HepG2 (cell line): ENCODE results near the gene ECSCR. TPM values are rescaled to one million over a fixed set of nuclear protein-coding genes. Genes with fewer than 3 reads are reported as not detected.

ENCODE experiments used
- AKAP8 ChIP-seq: sonication (generic); formaldehyde crosslinking; IDR thresholded peaks from 2 replicates; pipeline ENCODE4 v1.5.1; 2020; ENCODE audit warnings: mild to moderate bottlenecking, missing genetic modification reagents
- BRD4 ChIP-seq: sonication (generic); formaldehyde crosslinking; IDR thresholded peaks from 2 replicates; pipeline ENCODE4 v1.4.0; 2020; ENCODE audit warnings: missing genetic modification reagents
- FOXK2 ChIP-seq: fragments of 450-650 bp; IDR thresholded peaks from 2 replicates; pipeline ENCODE4 v1.6.1; 2016
- GABPA ChIP-seq, 2 experiments: IDR thresholded peaks; 2 replicates each; pipeline ENCODE4 v1.6.1; 2011 to 2016; ENCODE audit warnings: low read depth in 2 of 2, low read length in 1 of 2, missing biosample characterization in 1 of 2, missing genetic modification characterization in 1 of 2
- HOXA3 ChIP-seq: sonication (generic); formaldehyde crosslinking; IDR thresholded peaks from 2 replicates; pipeline ENCODE4 v1.5.0; 2020; ENCODE audit warnings: missing genetic modification reagents
- HOXD1 ChIP-seq: sonication (generic); formaldehyde crosslinking; IDR thresholded peaks from 2 replicates; pipeline ENCODE4 v1.5.0; 2020; ENCODE audit warnings: missing genetic modification reagents
- MAZ ChIP-seq, 2 experiments: sonication (generic) in 1 of 2; formaldehyde crosslinking in 1 of 2; IDR thresholded peaks; 2 replicates each; pipeline versions ENCODE4 v1.5.0 to v1.6.1; 2012 to 2020; ENCODE audit warnings: low read depth in 2 of 2, mild to moderate bottlenecking in 2 of 2, borderline replicate concordance in 1 of 2, improper control_type of control experiment in 1 of 2, low read length in 1 of 2, missing genetic modification reagents in 1 of 2, moderate library complexity in 1 of 2
- MEIS1 ChIP-seq: sonication (generic); formaldehyde crosslinking; IDR thresholded peaks from 2 replicates; pipeline ENCODE4 v1.9.0; 2021; ENCODE audit warnings: mild to moderate bottlenecking, missing genetic modification reagents, moderate library complexity, borderline replicate concordance
- MIXL1 ChIP-seq: IDR thresholded peaks from 2 replicates; pipeline ENCODE4 v1.6.1; 2016
- NFE2L2 ChIP-seq: fragments of 150-350 bp; IDR thresholded peaks from 2 replicates; pipeline ENCODE4 v1.6.1; 2014; ENCODE audit warnings: low read length
- NR3C1 ChIP-seq: sonication (generic); formaldehyde crosslinking; IDR thresholded peaks from 2 replicates; pipeline ENCODE4 v1.4.0; 2020; ENCODE audit warnings: missing genetic modification reagents
- SAP130 ChIP-seq: IDR thresholded peaks from 2 replicates; pipeline ENCODE4 v1.6.1; 2016; ENCODE audit warnings: low read depth
- SOX5 ChIP-seq: IDR thresholded peaks from 2 replicates; pipeline ENCODE4 v1.6.1; 2016; ENCODE audit warnings: borderline replicate concordance
- SRSF4 ChIP-seq: fragments of 200-400 bp; formaldehyde crosslinking; IDR thresholded peaks from one replicate; pipeline ENCODE4 v1.6.1; 2018; ENCODE audit warnings: mild to moderate bottlenecking, low read depth, low read length, moderate library complexity; ENCODE audit not compliant: poor library complexity, severe bottlenecking
- TBX2 ChIP-seq: sonication (generic); formaldehyde crosslinking; IDR thresholded peaks from 2 replicates; pipeline ENCODE4 v1.5.0; 2020; ENCODE audit warnings: missing genetic modification reagents, mild to moderate bottlenecking, borderline replicate concordance
- TSC22D2 ChIP-seq: sonication (generic); formaldehyde crosslinking; IDR thresholded peaks from 2 replicates; pipeline ENCODE4 v1.5.1; 2020; ENCODE audit warnings: missing genetic modification reagents, mild to moderate bottlenecking, borderline replicate concordance
- ZFP36 ChIP-seq: fragments of 150-350 bp; IDR thresholded peaks from 2 replicates; pipeline ENCODE4 v1.6.1; 2018; ENCODE audit warnings: borderline replicate concordance, low read length, low read depth; ENCODE audit not compliant: partially characterized antibody
- ZFP37 ChIP-seq: sonication (generic); formaldehyde crosslinking; IDR thresholded peaks from 2 replicates; pipeline ENCODE4 v1.4.0; 2020; ENCODE audit warnings: missing genetic modification reagents, borderline replicate concordance
- ZFP90 ChIP-seq: sonication (generic); formaldehyde crosslinking; IDR thresholded peaks from 2 replicates; pipeline ENCODE4 v1.8.0; 2022; ENCODE audit warnings: missing genetic modification reagents, mild to moderate bottlenecking, inconsistent platforms, borderline replicate concordance
- ZNF691 ChIP-seq: sonication (generic); formaldehyde crosslinking; IDR thresholded peaks from 2 replicates; pipeline ENCODE4 v1.4.0; 2020; ENCODE audit warnings: missing genetic modification reagents, low read depth, mild to moderate bottlenecking, borderline replicate concordance
- ZNF740 ChIP-seq: sonication (generic); formaldehyde crosslinking; IDR thresholded peaks from 2 replicates; pipeline ENCODE4 v1.4.0; 2020; ENCODE audit warnings: missing genetic modification reagents
- ZNF891 ChIP-seq: sonication (generic); formaldehyde crosslinking; IDR thresholded peaks from 2 replicates; pipeline ENCODE4 v1.5.0; 2020; ENCODE audit warnings: mild to moderate bottlenecking, missing genetic modification reagents
- ZSCAN9 ChIP-seq: IDR thresholded peaks from 2 replicates; pipeline ENCODE4 v1.6.1; 2016; ENCODE audit warnings: borderline replicate concordance
- polyA plus RNA-seq, 8 experiments: library from polyadenylated mRNA; depleted of rRNA in 3 of 8; stranded (reverse) in 7 of 8; unstranded in 1 of 8; fragments of >200 nt; fragmentation: Illumina TruSeq in 4 of 8; extraction: Trizol in 4 of 8; gene quantifications; 2 replicates each; pipeline versions ENCODE4 v1.2.1 to v1.2.3, GENCODE V29; 2011 to 2016; ENCODE audit warnings: low read depth in 4 of 8, missing spikeins in 1 of 8, mixed read lengths in 1 of 8; ENCODE audit not compliant: insufficient read depth in 1 of 8
- total RNA-seq, 5 experiments: library from RNA; depleted of rRNA; stranded (reverse); fragments of >200 nt; fragmentation: Illumina TruSeq; extraction: Trizol; gene quantifications; 2 replicates each; pipeline ENCODE4 v1.2.3, GENCODE V29; 2016; ENCODE audit warnings: low read depth in 1 of 5
- TF ChIP-seq, protein P1 (sequence below): sonication (generic); formaldehyde crosslinking; IDR thresholded peaks from 2 replicates; pipeline ENCODE4 v1.5.0; 2020; ENCODE audit warnings: missing genetic modification reagents
- TF ChIP-seq, protein P2 (sequence below): sonication (generic); formaldehyde crosslinking; IDR thresholded peaks from 2 replicates; pipeline ENCODE4 v1.8.1; 2022; ENCODE audit warnings: low read depth, mild to moderate bottlenecking, missing genetic modification reagents

The ECSCR gene
- total and polyA plus RNA-seq, 2 of the 13 experiments (the other 11 are each of a cell fraction or from before 2014, with no cell fraction given), result 0.18 TPM; not detected in 1

DNA sequence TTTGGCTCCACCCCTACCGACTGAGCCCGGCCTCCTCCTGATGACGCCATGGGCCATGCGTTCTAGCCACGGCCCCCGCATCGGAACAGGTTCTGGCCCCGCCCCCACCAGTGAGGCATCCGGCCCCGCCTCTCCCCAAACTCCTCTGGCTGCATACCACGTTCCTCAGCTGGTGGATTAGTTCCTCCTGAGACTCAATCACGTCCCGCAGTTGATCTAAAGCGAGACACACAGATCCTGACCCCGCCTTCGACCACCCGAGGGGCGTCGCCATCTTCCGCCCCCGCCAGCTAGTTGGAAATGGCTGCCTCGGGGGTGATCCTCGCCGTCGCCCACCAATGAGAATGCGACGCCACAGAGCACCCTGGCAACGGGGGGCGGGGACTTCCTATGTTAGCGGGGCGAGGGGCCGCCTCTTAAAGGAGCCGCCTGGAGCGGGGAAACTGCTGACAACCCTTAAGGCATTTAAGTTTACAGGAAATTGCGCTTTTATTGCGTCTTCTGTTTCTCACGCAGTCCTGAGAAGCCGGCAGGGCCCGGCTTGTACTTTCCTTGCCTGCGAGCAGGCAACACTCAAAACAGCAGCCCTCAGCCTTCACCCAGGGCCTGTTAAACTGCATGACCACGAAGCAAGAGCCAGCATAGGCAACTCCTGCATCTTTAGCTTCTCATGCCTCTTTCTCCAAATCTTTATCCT is 58.6 kb downstream of the ECSCR start, which contains the start of gene SPATA24 (continued):
- TF ChIP-seq, protein P1, sequence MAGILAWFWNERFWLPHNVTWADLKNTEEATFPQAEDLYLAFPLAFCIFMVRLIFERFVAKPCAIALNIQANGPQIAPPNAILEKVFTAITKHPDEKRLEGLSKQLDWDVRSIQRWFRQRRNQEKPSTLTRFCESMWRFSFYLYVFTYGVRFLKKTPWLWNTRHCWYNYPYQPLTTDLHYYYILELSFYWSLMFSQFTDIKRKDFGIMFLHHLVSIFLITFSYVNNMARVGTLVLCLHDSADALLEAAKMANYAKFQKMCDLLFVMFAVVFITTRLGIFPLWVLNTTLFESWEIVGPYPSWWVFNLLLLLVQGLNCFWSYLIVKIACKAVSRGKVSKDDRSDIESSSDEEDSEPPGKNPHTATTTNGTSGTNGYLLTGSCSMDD (CRISPR knock-in tag), result no peak
- TF ChIP-seq, protein P2, sequence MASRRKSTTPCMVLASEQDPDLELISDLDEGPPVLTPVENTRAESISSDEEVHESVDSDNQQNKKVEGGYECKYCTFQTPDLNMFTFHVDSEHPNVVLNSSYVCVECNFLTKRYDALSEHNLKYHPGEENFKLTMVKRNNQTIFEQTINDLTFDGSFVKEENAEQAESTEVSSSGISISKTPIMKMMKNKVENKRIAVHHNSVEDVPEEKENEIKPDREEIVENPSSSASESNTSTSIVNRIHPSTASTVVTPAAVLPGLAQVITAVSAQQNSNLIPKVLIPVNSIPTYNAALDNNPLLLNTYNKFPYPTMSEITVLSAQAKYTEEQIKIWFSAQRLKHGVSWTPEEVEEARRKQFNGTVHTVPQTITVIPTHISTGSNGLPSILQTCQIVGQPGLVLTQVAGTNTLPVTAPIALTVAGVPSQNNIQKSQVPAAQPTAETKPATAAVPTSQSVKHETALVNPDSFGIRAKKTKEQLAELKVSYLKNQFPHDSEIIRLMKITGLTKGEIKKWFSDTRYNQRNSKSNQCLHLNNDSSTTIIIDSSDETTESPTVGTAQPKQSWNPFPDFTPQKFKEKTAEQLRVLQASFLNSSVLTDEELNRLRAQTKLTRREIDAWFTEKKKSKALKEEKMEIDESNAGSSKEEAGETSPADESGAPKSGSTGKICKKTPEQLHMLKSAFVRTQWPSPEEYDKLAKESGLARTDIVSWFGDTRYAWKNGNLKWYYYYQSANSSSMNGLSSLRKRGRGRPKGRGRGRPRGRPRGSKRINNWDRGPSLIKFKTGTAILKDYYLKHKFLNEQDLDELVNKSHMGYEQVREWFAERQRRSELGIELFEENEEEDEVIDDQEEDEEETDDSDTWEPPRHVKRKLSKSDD (CRISPR knock-in tag), result peak; percentile 74; the same call in 1 of the 2 replicates
- TF ChIP-seq SOX5 (CRISPR knock-in tag) (no peak), ZNF891 (CRISPR knock-in tag) (no peak), HOXD1 (CRISPR knock-in tag) (no peak), NR3C1 (CRISPR knock-in tag) (no peak), ZFP36 (no peak), NFE2L2 (no peak), FOXK2 (no peak), MEIS1 (no peak), ZSCAN9 (CRISPR knock-in tag) (no peak), ZNF740 (CRISPR knock-in tag) (no peak), ZNF691 (no peak), SRSF4 (no peak), HOXA3 (peak; percentile 91), MAZ (IDR thresholded peaks at IDR 0.05; ENCODE audit: borderline replicate concordance, low read depth, low read length) (peak; percentile 75), MAZ (CRISPR knock-in tag; IDR thresholded peaks at IDR 0.05; ENCODE audit: low read depth) (peak; percentile 63; the same call in 1 of the 2 replicates), AKAP8 (CRISPR knock-in tag) (0 out of 2 replicates have a peak, but pooled peaks have one; percentile 65), MIXL1 (CRISPR knock-in tag) (no peak; the same call in 1 of the 2 replicates), TBX2 (0 out of 2 replicates have a peak, but pooled peaks have one; percentile 4), ZFP37 (CRISPR knock-in tag) (no peak), GABPA (IDR thresholded peaks at IDR 0.05; ENCODE audit: low read depth, low read length) (no peak), GABPA (CRISPR knock-in tag; IDR thresholded peaks at IDR 0.05; ENCODE audit: low read depth) (peak; percentile 79), SAP130 (CRISPR knock-in tag) (peak; percentile 88), ZFP90 (CRISPR knock-in tag) (peak; percentile 86), BRD4 (no peak; the same call in 1 of the 2 replicates), TSC22D2 (CRISPR knock-in tag) (no peak)
